A549 (cell line): ENCODE data around the gene BNIPL.

ENCODE experiments used
- CEBPB ChIP-seq, 2 experiments: fragments of >200 bp in 1 of 2; sonication (Bioruptor Twin) in 1 of 2; formaldehyde crosslinking in 1 of 2; IDR thresholded peaks; 2 replicates each; pipeline ENCODE4 v1.6.1; 2012 to 2016
- CTCF ChIP-seq: fragments of >200 bp; sonication (Bioruptor Twin); formaldehyde crosslinking; IDR thresholded peaks from 3 replicates; pipeline ENCODE4 v1.5.1; 2016
- FOSL2 ChIP-seq, 2 experiments: fragments of 450-650 bp in 1 of 2; fragments of >200 bp in 1 of 2; sonication (Bioruptor Twin) in 1 of 2; formaldehyde crosslinking; IDR thresholded peaks; 2 replicates each; pipeline versions ENCODE4 v1.5.0 to v1.6.1; 2016 to 2020; ENCODE audit warnings: mild to moderate bottlenecking in 1 of 2, moderate library complexity in 1 of 2
- JUN ChIP-seq, 2 experiments: fragments of >200 bp; sonication (Bioruptor Twin); formaldehyde crosslinking; IDR thresholded peaks; 2 replicates in 1 of 2; 3 replicates in 1 of 2; pipeline ENCODE4 v1.6.1; 2016 to 2017
- MAX ChIP-seq: IDR thresholded peaks from 2 replicates; pipeline ENCODE4 v1.6.1; 2012
- MYC ChIP-seq: IDR thresholded peaks from 2 replicates; pipeline ENCODE4 v1.6.1; 2012; ENCODE audit warnings: mild to moderate bottlenecking, inconsistent platforms, low read length, improper control_type of control experiment, borderline replicate concordance
- NPAS2 ChIP-seq: fragments of 250-450 bp; sonication (Bioruptor Pico); IDR thresholded peaks from 2 replicates; pipeline ENCODE4 v1.8.0; 2022; ENCODE audit warnings: mild to moderate bottlenecking, moderate library complexity, borderline replicate concordance
- NR3C1 ChIP-seq: fragments of >200 bp; sonication (Bioruptor Twin); formaldehyde crosslinking; IDR thresholded peaks from 3 replicates; pipeline ENCODE4 v1.6.1; 2017
- POLR2A ChIP-seq: IDR thresholded peaks from 2 replicates; pipeline ENCODE4 v1.6.1; 2012; ENCODE audit warnings: mild to moderate bottlenecking, low read length
- RAD21 ChIP-seq, 2 experiments: fragments of >200 bp in 1 of 2; sonication (Bioruptor Twin) in 1 of 2; formaldehyde crosslinking in 1 of 2; IDR thresholded peaks in 1 of 2; conservative IDR thresholded peaks in 1 of 2; 2 replicates in 1 of 2; 3 replicates in 1 of 2; pipeline ENCODE4 v1.6.1; 2012 to 2018; ENCODE audit warnings: inconsistent platforms in 1 of 2
- RCOR1 ChIP-seq: fragments of 150-350 bp; IDR thresholded peaks from 2 replicates; pipeline ENCODE4 v1.6.1; 2014; ENCODE audit warnings: antibody characterized with exemption, low read length, low read depth
- SMC3 ChIP-seq: fragments of >200 bp; sonication (Bioruptor Twin); formaldehyde crosslinking; IDR thresholded peaks from 3 replicates; pipeline ENCODE4 v1.6.1; 2018; ENCODE audit warnings: inconsistent platforms
- ZFP36 ChIP-seq: fragments of 450-650 bp; IDR thresholded peaks from 2 replicates; pipeline ENCODE4 v1.6.1; 2014; ENCODE audit warnings: borderline replicate concordance; ENCODE audit not compliant: partially characterized antibody
- TF ChIP-seq, protein P1 (sequence below): IDR thresholded peaks from 2 replicates; pipeline ENCODE4 v1.6.1; 2012; ENCODE audit warnings: low read depth, borderline replicate concordance

- peak; percentile 67; the same call in 2 of the 3 replicates for TF ChIP-seq CTCF
- peak; percentile 80 for TF ChIP-seq MAX
- TF ChIP-seq NR3C1, result no peak
- TF ChIP-seq SMC3, result no peak; the same call in 2 of the 3 replicates
- TF ChIP-seq ZFP36, result no peak
- peak; percentile 53; the same call in 1 of the 2 replicates for TF ChIP-seq POLR2A
- peak in 1 of 2 experiments; percentile 17; a peak in 1 of 5 replicates for TF ChIP-seq RAD21 (conservative IDR thresholded peaks at IDR 0.05 in 1 of 2, IDR thresholded peaks at IDR 0.05 in 1 of 2)
- no peak for TF ChIP-seq NPAS2 (CRISPR knock-in tag)
- TF ChIP-seq FOSL2 (IDR thresholded peaks at IDR 0.05), result no peak
- no peak for TF ChIP-seq FOSL2 (CRISPR knock-in tag; IDR thresholded peaks at IDR 0.05)
- TF ChIP-seq, protein P1, sequence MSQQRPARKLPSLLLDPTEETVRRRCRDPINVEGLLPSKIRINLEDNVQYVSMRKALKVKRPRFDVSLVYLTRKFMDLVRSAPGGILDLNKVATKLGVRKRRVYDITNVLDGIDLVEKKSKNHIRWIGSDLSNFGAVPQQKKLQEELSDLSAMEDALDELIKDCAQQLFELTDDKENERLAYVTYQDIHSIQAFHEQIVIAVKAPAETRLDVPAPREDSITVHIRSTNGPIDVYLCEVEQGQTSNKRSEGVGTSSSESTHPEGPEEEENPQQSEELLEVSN, result peak; percentile 62; the same call in 1 of the 2 replicates
- TF ChIP-seq RCOR1, result no peak
- TF ChIP-seq CEBPB (IDR thresholded peaks at IDR 0.05), result no peak
- TF ChIP-seq MYC, result no peak
- TF ChIP-seq JUN (IDR thresholded peaks at IDR 0.05), result peak; percentile 26 to 31; a peak in 2 of 5 replicates
Measured at GRCh38 chr1:151047925-151048644, 11.7 kb downstream of the BNIPL start.
